A549 (cell line): ENCODE data around the gene TENT5A. TPM values are rescaled to one million over a fixed set of nuclear protein-coding genes. Genes with fewer than 3 reads are reported as not detected.

ENCODE experiments used
- ATAC-seq, 2 experiments: fragments of 200-7000 bp in 1 of 2; fragments of >200 bp in 1 of 2; cut with Nextera tagmentation in 1 of 2; cut with Tn5 transposase in 1 of 2; 3 replicates each; pipeline versions ENCODE4 v1.8.0 to v1.9.1; 2018 to 2020; ENCODE audit warnings: mild to moderate bottlenecking in 1 of 2, moderate library complexity in 1 of 2
- CTCF ChIA-PET: fragments of 300-600 bp; sonication (Branson Sonifier 250); formaldehyde crosslinking; extraction: SDS; loops from one replicate; lab custom pipeline; 2021; ENCODE audit warnings: antibody characterized with exemption, inconsistent platforms; lab: Yijun Ruan, JAX
- POLR2A ChIA-PET: fragments of 350-600 bp; formaldehyde crosslinking; extraction: SDS; loops from one replicate; lab custom pipeline; 2021; ENCODE audit warnings: antibody characterized with exemption, inconsistent platforms; lab: Yijun Ruan, JAX
- DNase-seq, 2 experiments: peaks; one replicate each; pipeline versions ENCODE4 v3.0.0 to v3.0.0-alpha.2; 2011 to 2016; ENCODE audit warnings: low read depth in 1 of 2, low spot score in 1 of 2
- FAIRE-seq: peaks from 2 replicates; lab custom pipeline; 2011; peaks lifted over from hg19 to GRCh38; lab: Jason Lieb, UNC
- H3K27ac ChIP-seq, 2 experiments: fragments of >200 bp; sonication (Bioruptor Twin); formaldehyde crosslinking; 3 replicates each; pipeline ENCODE4 v1.5.1; 2016 to 2017
- H3K4me1 ChIP-seq: fragments of >200 bp; sonication (Bioruptor Twin); formaldehyde crosslinking; 3 replicates; pipeline ENCODE4 v1.6.1; 2016
- H3K4me2 ChIP-seq: fragments of >200 bp; sonication (Bioruptor Twin); formaldehyde crosslinking; 3 replicates; pipeline ENCODE4 v1.6.1; 2016
- H3K4me3 ChIP-seq: fragments of >200 bp; sonication (Bioruptor Twin); formaldehyde crosslinking; 3 replicates; pipeline ENCODE4 v1.5.1; 2016
- H3K9me3 ChIP-seq: fragments of >200 bp; sonication (Bioruptor Twin); formaldehyde crosslinking; 3 replicates; pipeline ENCODE4 v1.6.1; 2016
- ATOH8 ChIP-seq: fragments of 250-450 bp; sonication (Bioruptor Pico); IDR thresholded peaks from 2 replicates; pipeline ENCODE4 v1.5.0; 2020; ENCODE audit warnings: low read depth, mild to moderate bottlenecking, moderate library complexity
- CEBPB ChIP-seq, 2 experiments: fragments of >200 bp in 1 of 2; sonication (Bioruptor Twin) in 1 of 2; formaldehyde crosslinking in 1 of 2; IDR thresholded peaks; 2 replicates each; pipeline ENCODE4 v1.6.1; 2012 to 2016
- CHD2 ChIP-seq: fragments of 150-350 bp; IDR thresholded peaks from 2 replicates; pipeline ENCODE4 v1.6.1; 2014; ENCODE audit warnings: low read length; ENCODE audit not compliant: partially characterized antibody
- EHF ChIP-seq: fragments of 250-450 bp; sonication (Bioruptor Pico); IDR thresholded peaks from 2 replicates; pipeline ENCODE4 v1.5.0; 2020; ENCODE audit warnings: mild to moderate bottlenecking
- EP300 ChIP-seq, 2 experiments: fragments of >200 bp; sonication (Bioruptor Twin); formaldehyde crosslinking; IDR thresholded peaks; 2 replicates in 1 of 2; 3 replicates in 1 of 2; pipeline ENCODE4 v1.6.1; 2016 to 2017
- FOSL2 ChIP-seq, 2 experiments: fragments of 450-650 bp in 1 of 2; fragments of >200 bp in 1 of 2; sonication (Bioruptor Twin) in 1 of 2; formaldehyde crosslinking; IDR thresholded peaks; 2 replicates each; pipeline versions ENCODE4 v1.5.0 to v1.6.1; 2016 to 2020; ENCODE audit warnings: mild to moderate bottlenecking in 1 of 2, moderate library complexity in 1 of 2
- GATA3 ChIP-seq: IDR thresholded peaks from 2 replicates; pipeline ENCODE4 v1.6.1; 2012; ENCODE audit warnings: borderline replicate concordance
- HES2 ChIP-seq: fragments of >200 bp; sonication (Bioruptor Twin); formaldehyde crosslinking; IDR thresholded peaks from 2 replicates; pipeline ENCODE4 v1.6.1; 2016
- HEYL ChIP-seq: fragments of 250-450 bp; sonication (Bioruptor Pico); IDR thresholded peaks from 2 replicates; pipeline ENCODE4 v1.8.0; 2021; ENCODE audit warnings: mild to moderate bottlenecking, moderate library complexity
- HMGXB4 ChIP-seq: fragments of 250-450 bp; sonication (Bioruptor Pico); IDR thresholded peaks from 2 replicates; pipeline ENCODE4 v1.5.0; 2021; ENCODE audit warnings: mild to moderate bottlenecking, moderate library complexity, borderline replicate concordance
- HOXA7 ChIP-seq: fragments of 250-450 bp; sonication (Bioruptor Pico); IDR thresholded peaks from 2 replicates; pipeline ENCODE4 v1.5.0; 2020; ENCODE audit warnings: mild to moderate bottlenecking, moderate library complexity
- HOXB13 ChIP-seq: fragments of 250-450 bp; sonication (Bioruptor Pico); IDR thresholded peaks from 2 replicates; pipeline ENCODE4 v1.5.0; 2020; ENCODE audit warnings: low read depth, mild to moderate bottlenecking, moderate library complexity
- HOXB5 ChIP-seq: fragments of 250-450 bp; sonication (Bioruptor Pico); IDR thresholded peaks from 2 replicates; pipeline ENCODE4 v1.5.0; 2020; ENCODE audit warnings: mild to moderate bottlenecking, moderate library complexity
- JUNB ChIP-seq: fragments of >200 bp; sonication (Bioruptor Twin); formaldehyde crosslinking; IDR thresholded peaks from 2 replicates; pipeline ENCODE4 v1.6.1; 2016
- MAFK ChIP-seq: fragments of 450-650 bp; IDR thresholded peaks from 2 replicates; pipeline ENCODE4 v1.6.1; 2014; ENCODE audit not compliant: partially characterized antibody
- MAX ChIP-seq: IDR thresholded peaks from 2 replicates; pipeline ENCODE4 v1.6.1; 2012
- MAZ ChIP-seq: fragments of 150-350 bp; IDR thresholded peaks from 2 replicates; pipeline ENCODE4 v1.6.1; 2014; ENCODE audit warnings: antibody characterized with exemption, low read depth, low read length, borderline replicate concordance
- MYC ChIP-seq: IDR thresholded peaks from 2 replicates; pipeline ENCODE4 v1.6.1; 2012; ENCODE audit warnings: mild to moderate bottlenecking, inconsistent platforms, low read length, improper control_type of control experiment, borderline replicate concordance
- NR3C1 ChIP-seq: fragments of >200 bp; sonication (Bioruptor Twin); formaldehyde crosslinking; IDR thresholded peaks from 3 replicates; pipeline ENCODE4 v1.6.1; 2017
- PHF8 ChIP-seq: fragments of 200-600 bp; sonication (generic); IDR thresholded peaks from 2 replicates; pipeline ENCODE4 v1.6.1; 2016; ENCODE audit warnings: low read depth, mild to moderate bottlenecking, antibody characterized with exemption, moderate library complexity, borderline replicate concordance
- POLR2A ChIP-seq: IDR thresholded peaks from 2 replicates; pipeline ENCODE4 v1.6.1; 2012; ENCODE audit warnings: mild to moderate bottlenecking, low read length
- POLR2AphosphoS2 ChIP-seq: conservative IDR thresholded peaks from 2 replicates; pipeline ENCODE4 v1.6.1; 2012; ENCODE audit warnings: low read length, improper control_type of control experiment, inconsistent platforms
- RAD21 ChIP-seq, 2 experiments: fragments of >200 bp in 1 of 2; sonication (Bioruptor Twin) in 1 of 2; formaldehyde crosslinking in 1 of 2; IDR thresholded peaks in 1 of 2; conservative IDR thresholded peaks in 1 of 2; 2 replicates in 1 of 2; 3 replicates in 1 of 2; pipeline ENCODE4 v1.6.1; 2012 to 2018; ENCODE audit warnings: inconsistent platforms in 1 of 2
- RARB ChIP-seq: fragments of 250-450 bp; sonication (Bioruptor Pico); IDR thresholded peaks from 2 replicates; pipeline ENCODE4 v1.8.0; 2021; ENCODE audit warnings: mild to moderate bottlenecking, moderate library complexity
- RFX5 ChIP-seq: fragments of 450-650 bp; IDR thresholded peaks from 2 replicates; pipeline ENCODE4 v1.7.1; 2014; ENCODE audit warnings: antibody characterized with exemption, mild to moderate bottlenecking, moderate library complexity
- RNF2 ChIP-seq: fragments of 200-600 bp; sonication (generic); IDR thresholded peaks from 2 replicates; pipeline ENCODE4 v1.6.1; 2016; ENCODE audit warnings: low read depth, mild to moderate bottlenecking, antibody characterized with exemption, moderate library complexity, borderline replicate concordance
- ZC3H11A ChIP-seq: fragments of 450-650 bp; IDR thresholded peaks from 2 replicates; pipeline ENCODE4 v1.6.1; 2014; ENCODE audit warnings: antibody characterized with exemption, mild to moderate bottlenecking
- WGBS: methylation state at CpG from one replicate; pipeline ENCODE4 v1.1.6; 2017; ENCODE audit errors: missing lambda C conversion rate; 5-methylcytosine and 5-hydroxymethylcytosine counted together
- polyA plus RNA-seq, 4 experiments: library from polyadenylated mRNA; depleted of rRNA in 3 of 4; stranded (reverse); fragments of >200 nt; fragmentation: RNase III in 1 of 4; extraction: RNeasy Plus Mini Kit Qiagen cat#74134 plus additional on column Dnase treatment in 1 of 4; gene quantifications; 2 replicates in 3 of 4; 3 replicates in 1 of 4; pipeline ENCODE4 v1.2.3, GENCODE V29; 2011 to 2017
- TF ChIP-seq, protein P1 (sequence below): fragments of 450-650 bp; IDR thresholded peaks from 2 replicates; pipeline ENCODE4 v1.6.1; 2014; ENCODE audit warnings: antibody characterized with exemption
- TF ChIP-seq, protein P2 (sequence below): fragments of 150-350 bp; IDR thresholded peaks from 2 replicates; pipeline ENCODE4 v1.6.1; 2014; ENCODE audit warnings: low read depth, mild to moderate bottlenecking, low read length
- TF ChIP-seq, protein P3 (sequence below): fragments of >200 bp; sonication (Bioruptor Twin); formaldehyde crosslinking; IDR thresholded peaks from 3 replicates; pipeline ENCODE4 v1.5.1; 2016

The TENT5A gene
- polyA plus RNA-seq, 2 of the 4 experiments (the other 2 are of a cell fraction): 1.1 to 1.8 TPM

DNA sequence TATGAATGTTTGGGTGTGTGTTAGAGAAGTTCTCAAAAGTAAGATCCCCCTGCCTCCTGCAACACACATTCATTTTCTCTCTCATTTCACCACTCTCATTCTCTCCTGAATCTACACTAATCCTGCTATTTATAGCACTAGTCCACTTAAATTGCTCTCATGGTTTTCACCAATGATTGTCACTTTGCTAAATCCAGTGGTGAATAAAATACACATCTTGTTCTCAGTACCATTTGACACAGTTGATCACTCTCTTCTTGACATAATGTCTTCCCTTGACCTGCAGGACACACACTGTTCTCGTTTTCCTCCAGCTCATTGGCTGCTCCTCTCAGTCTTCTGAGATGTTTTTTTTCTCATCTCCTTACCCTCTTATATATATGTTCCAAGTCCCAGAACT is 32.1 kb downstream of the TENT5A start:
- WGBS: 10% methylated on average over 1 of the region's 1 CpG

GRCh38 chr6:81718126-81718525 is 34.4 kb downstream of the TENT5A start:
- DNase-seq: no peak
- H3K4me2 ChIP-seq: no peak overlapping the region
- ChIA-PET CTCF (no interaction called here), POLR2A (no interaction called here)
- no peaks in the 10 kb centered on the region for H3K4me1 ChIP-seq
- TF ChIP-seq JUNB (no peak), POLR2A (no peak), HOXA7 (no peak), EP300 (IDR thresholded peaks at IDR 0.05) (no peak), MAFK (no peak), NR3C1 (no peak), RARB (CRISPR knock-in tag) (no peak), MYC (no peak), PHF8 (no peak), HOXB13 (CRISPR knock-in tag) (no peak), CHD2 (no peak), GATA3 (no peak), HMGXB4 (CRISPR knock-in tag) (no peak), ZC3H11A (no peak), RNF2 (no peak), RAD21 (conservative IDR thresholded peaks at IDR 0.05 in 1 of 2, IDR thresholded peaks at IDR 0.05 in 1 of 2) (no peak)
- TF ChIP-seq, protein P1, sequence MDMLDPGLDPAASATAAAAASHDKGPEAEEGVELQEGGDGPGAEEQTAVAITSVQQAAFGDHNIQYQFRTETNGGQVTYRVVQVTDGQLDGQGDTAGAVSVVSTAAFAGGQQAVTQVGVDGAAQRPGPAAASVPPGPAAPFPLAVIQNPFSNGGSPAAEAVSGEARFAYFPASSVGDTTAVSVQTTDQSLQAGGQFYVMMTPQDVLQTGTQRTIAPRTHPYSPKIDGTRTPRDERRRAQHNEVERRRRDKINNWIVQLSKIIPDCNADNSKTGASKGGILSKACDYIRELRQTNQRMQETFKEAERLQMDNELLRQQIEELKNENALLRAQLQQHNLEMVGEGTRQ: no peak
- TF ChIP-seq, protein P2, sequence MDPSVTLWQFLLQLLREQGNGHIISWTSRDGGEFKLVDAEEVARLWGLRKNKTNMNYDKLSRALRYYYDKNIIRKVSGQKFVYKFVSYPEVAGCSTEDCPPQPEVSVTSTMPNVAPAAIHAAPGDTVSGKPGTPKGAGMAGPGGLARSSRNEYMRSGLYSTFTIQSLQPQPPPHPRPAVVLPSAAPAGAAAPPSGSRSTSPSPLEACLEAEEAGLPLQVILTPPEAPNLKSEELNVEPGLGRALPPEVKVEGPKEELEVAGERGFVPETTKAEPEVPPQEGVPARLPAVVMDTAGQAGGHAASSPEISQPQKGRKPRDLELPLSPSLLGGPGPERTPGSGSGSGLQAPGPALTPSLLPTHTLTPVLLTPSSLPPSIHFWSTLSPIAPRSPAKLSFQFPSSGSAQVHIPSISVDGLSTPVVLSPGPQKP: no peak
- no peak overlapping the region for H3K27ac ChIP-seq
- H3K4me3 ChIP-seq: no peak overlapping the region
- WGBS: 75% methylated on average over 1 of the region's 1 CpG
- H3K9me3 ChIP-seq: no peaks in the 10 kb centered on the region
- ATAC-seq: no peak
- no peak for FAIRE-seq

More for the DNA sequence above, 32.1 kb downstream of the TENT5A start:
- Histone ChIP-seq H3K9me3 (no peaks in the 10 kb centered on the region), H3K27ac (no peak overlapping the region), H3K4me3 (no peak overlapping the region), H3K4me1 (no peaks in the 10 kb centered on the region), H3K4me2 (no peak overlapping the region)
- no peak for TF ChIP-seq POLR2A
- TF ChIP-seq RFX5: no peak
- no peak for TF ChIP-seq PHF8
- no peak for TF ChIP-seq GATA3
- no peak for TF ChIP-seq MAX
- no peak for TF ChIP-seq ATOH8 (CRISPR knock-in tag)
- no peak for TF ChIP-seq POLR2AphosphoS2
- TF ChIP-seq EP300 (IDR thresholded peaks at IDR 0.05): no peak
- no peak for TF ChIP-seq HEYL
- no peak for TF ChIP-seq MAFK
- TF ChIP-seq, protein P3, sequence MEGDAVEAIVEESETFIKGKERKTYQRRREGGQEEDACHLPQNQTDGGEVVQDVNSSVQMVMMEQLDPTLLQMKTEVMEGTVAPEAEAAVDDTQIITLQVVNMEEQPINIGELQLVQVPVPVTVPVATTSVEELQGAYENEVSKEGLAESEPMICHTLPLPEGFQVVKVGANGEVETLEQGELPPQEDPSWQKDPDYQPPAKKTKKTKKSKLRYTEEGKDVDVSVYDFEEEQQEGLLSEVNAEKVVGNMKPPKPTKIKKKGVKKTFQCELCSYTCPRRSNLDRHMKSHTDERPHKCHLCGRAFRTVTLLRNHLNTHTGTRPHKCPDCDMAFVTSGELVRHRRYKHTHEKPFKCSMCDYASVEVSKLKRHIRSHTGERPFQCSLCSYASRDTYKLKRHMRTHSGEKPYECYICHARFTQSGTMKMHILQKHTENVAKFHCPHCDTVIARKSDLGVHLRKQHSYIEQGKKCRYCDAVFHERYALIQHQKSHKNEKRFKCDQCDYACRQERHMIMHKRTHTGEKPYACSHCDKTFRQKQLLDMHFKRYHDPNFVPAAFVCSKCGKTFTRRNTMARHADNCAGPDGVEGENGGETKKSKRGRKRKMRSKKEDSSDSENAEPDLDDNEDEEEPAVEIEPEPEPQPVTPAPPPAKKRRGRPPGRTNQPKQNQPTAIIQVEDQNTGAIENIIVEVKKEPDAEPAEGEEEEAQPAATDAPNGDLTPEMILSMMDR: no peak
- TF ChIP-seq CHD2: no peak
- TF ChIP-seq HOXB5: no peak
- no peak for TF ChIP-seq MYC
- TF ChIP-seq CEBPB (IDR thresholded peaks at IDR 0.05): no peak
- TF ChIP-seq MAZ: no peak
- TF ChIP-seq HES2: no peak
- TF ChIP-seq EHF (CRISPR knock-in tag): no peak
- TF ChIP-seq FOSL2 (IDR thresholded peaks at IDR 0.05): no peak
- TF ChIP-seq FOSL2 (CRISPR knock-in tag; IDR thresholded peaks at IDR 0.05): no peak
- TF ChIP-seq RARB (CRISPR knock-in tag): no peak
- ChIA-PET POLR2A (no interaction called here), CTCF (no interaction called here)
- no peak for ATAC-seq
- no peak for FAIRE-seq
- no peak for DNase-seq
